Left ventricle myocardium inferior (tissue), 1 donor: ENCODE measurements around the gene ABCC6. TPM values are rescaled to one million over a fixed set of nuclear protein-coding genes. Genes with fewer than 3 reads are reported as not detected.

ENCODE experiments used
- DNase-seq: peaks from one replicate; pipeline ENCODE4 v3.0.0-alpha.2; 2020
- H3K27ac ChIP-seq: fragments of 200-600 bp; replicated peaks from 2 replicates; pipeline ENCODE4 v1.8.0; 2021
- H3K27me3 ChIP-seq: fragments of 200-600 bp; 2 replicates; pipeline ENCODE4 v1.8.0; 2021; ENCODE audit warnings: low read depth
- H3K36me3 ChIP-seq: fragments of 200-600 bp; 2 replicates; pipeline ENCODE4 v1.8.0; 2021
- H3K4me1 ChIP-seq: fragments of 200-600 bp; 2 replicates; pipeline ENCODE4 v1.8.0; 2021
- H3K4me3 ChIP-seq: fragments of 200-600 bp; 2 replicates; pipeline ENCODE4 v1.8.0; 2021; ENCODE audit warnings: mild to moderate bottlenecking, moderate library complexity
- H3K9me3 ChIP-seq: fragments of 200-600 bp; replicated peaks from 2 replicates; pipeline ENCODE4 v1.8.0; 2021
- CTCF ChIP-seq: fragments of 200-600 bp; IDR thresholded peaks from 2 replicates; pipeline ENCODE4 v1.8.0; 2021; ENCODE audit warnings: antibody characterized with exemption, mild to moderate bottlenecking, borderline replicate concordance
- intact Hi-C: fragments of 100-400 bp; cut with micrococcal nuclease; formaldehyde crosslinking; loops from one replicate; pipeline ENCODE4 v1.11.0; 2022
- total RNA-seq: library from RNA; stranded (reverse); fragmentation: NEBNext Ultra II Directional; extraction: Animal tissue kit (Norgen Biotek cat#: 25700); gene quantifications from one replicate; pipeline ENCODE4 v1.2.1, GENCODE V29; 2021
- donor health status: DM: no; HTN: yes; CAD: no; lungs with severe emphysema.

The ABCC6 gene
- total RNA-seq, 1 donor from 2014 or later = 1.2 TPM

- no peaks in the 10 kb centered on the region for H3K9me3 ChIP-seq
- no peaks in the 10 kb centered on the region for H3K4me1 ChIP-seq
- H3K36me3 ChIP-seq = no peaks in the 10 kb centered on the region
- no peak for DNase-seq
- peaks cover 4% of the 10 kb centered on the region for H3K27me3 ChIP-seq
- no peak overlapping the region for H3K4me3 ChIP-seq
- TF ChIP-seq CTCF = no peak
- no peak overlapping the region for H3K27ac ChIP-seq
- intact Hi-C loops = no loop called here
These were observed 33.5 kb downstream of the ABCC6 start for GRCh38 chr16:16189842-16190241.

- intact Hi-C loops = no loop called here
- TF ChIP-seq CTCF = no peak
- no peaks in the 10 kb centered on the region for H3K36me3 ChIP-seq
- H3K27ac ChIP-seq = no peak overlapping the region
- H3K27me3 ChIP-seq = peaks cover 4% of the 10 kb centered on the region
- DNase-seq = no peak
- H3K4me1 ChIP-seq = no peaks in the 10 kb centered on the region
- no peaks in the 10 kb centered on the region for H3K9me3 ChIP-seq
- no peak overlapping the region for H3K4me3 ChIP-seq
These were observed 34.5 kb downstream of the ABCC6 start for GRCh38 chr16:16188827-16189226.

- H3K27ac ChIP-seq = no peak overlapping the region
- H3K27me3 ChIP-seq = peaks cover 4% of the 10 kb centered on the region
- no peak for DNase-seq
- no peaks in the 10 kb centered on the region for H3K9me3 ChIP-seq
- H3K4me3 ChIP-seq = no peak overlapping the region
- intact Hi-C loops = no loop called here
- peaks cover 2% of the 10 kb centered on the region for H3K4me1 ChIP-seq
- no peak for TF ChIP-seq CTCF
- no peaks in the 10 kb centered on the region for H3K36me3 ChIP-seq
These were observed 36.5 kb downstream of the ABCC6 start for GRCh38 chr16:16186820-16187219.

DNA sequence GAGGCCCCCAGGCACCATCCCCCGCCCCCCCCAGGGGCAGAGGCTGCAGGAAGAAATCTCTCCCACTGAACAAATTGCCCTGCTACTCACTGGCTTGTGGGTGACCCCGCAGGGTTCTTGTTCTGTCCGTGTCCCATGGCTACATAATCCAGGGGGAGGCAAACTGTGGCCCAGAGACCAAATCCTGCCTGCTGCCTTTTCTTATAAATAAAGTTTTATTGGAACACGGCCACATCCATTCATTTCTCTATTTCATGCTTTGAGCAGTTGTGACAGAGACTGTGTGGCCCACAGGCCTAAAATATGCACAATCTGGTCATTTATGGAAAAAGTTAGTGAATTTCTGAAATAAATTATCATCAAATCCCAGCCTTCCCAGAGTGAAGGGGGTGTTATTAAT lies 38.2 kb downstream of the ABCC6 start:
- H3K27ac ChIP-seq = no peak overlapping the region
- DNase-seq = no peak
- peaks cover 4% of the 10 kb centered on the region for H3K4me1 ChIP-seq
- intact Hi-C loops = no loop called here
- no peak overlapping the region for H3K4me3 ChIP-seq
- no peak for TF ChIP-seq CTCF
- no peaks in the 10 kb centered on the region for H3K9me3 ChIP-seq
- no peaks in the 10 kb centered on the region for H3K36me3 ChIP-seq
- H3K27me3 ChIP-seq = peaks cover 4% of the 10 kb centered on the region

- no peak for DNase-seq
- no peak overlapping the region for H3K27ac ChIP-seq
- H3K4me1 ChIP-seq = peaks cover 4% of the 10 kb centered on the region
- no peak overlapping the region for H3K4me3 ChIP-seq
- H3K9me3 ChIP-seq = no peaks in the 10 kb centered on the region
- H3K27me3 ChIP-seq = peaks cover 4% of the 10 kb centered on the region
- no peak for TF ChIP-seq CTCF
- intact Hi-C loops = no loop called here
- no peaks in the 10 kb centered on the region for H3K36me3 ChIP-seq
These were observed 38.7 kb downstream of the ABCC6 start for GRCh38 chr16:16184594-16184993.

DNA sequence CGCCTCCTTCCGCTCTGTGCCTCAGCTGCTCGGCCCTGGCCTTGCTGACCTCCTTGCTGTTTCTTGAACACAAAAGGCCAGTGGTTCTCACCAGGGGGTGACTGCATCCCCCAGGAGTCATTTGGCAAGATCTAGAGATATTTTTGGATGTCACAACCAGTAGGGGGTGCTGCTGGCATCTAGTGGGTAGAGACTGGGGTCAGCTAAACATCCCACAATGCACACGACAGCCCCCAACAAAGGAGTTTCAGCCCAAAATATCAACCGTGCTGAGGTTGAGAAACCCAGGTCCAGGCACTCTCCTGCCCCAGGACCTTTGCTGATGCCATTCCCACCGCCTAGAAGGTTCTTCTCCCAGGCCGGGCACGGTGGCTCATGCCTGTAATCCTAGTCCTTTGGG lies 39.7 kb downstream of the ABCC6 start:
- Histone ChIP-seq H3K4me3 (no peak overlapping the region), H3K9me3 (no peaks in the 10 kb centered on the region), H3K36me3 (no peaks in the 10 kb centered on the region), H3K4me1 (peaks cover 4% of the 10 kb centered on the region), H3K27me3 (peaks cover 2% of the 10 kb centered on the region), H3K27ac (no peak overlapping the region)
- no peak for DNase-seq
- TF ChIP-seq CTCF = no peak
- intact Hi-C loops = no loop called here
